HG02981 (cell line): ENCODE results near the gene BSN.
"Not testable (repeated sequence)": the region's sequence is repeated elsewhere in the genome, so short reads cannot be mapped to it uniquely, and the experiment has no call there.

ENCODE experiments used
- ATAC-seq: cut with Tn5 transposase; IDR thresholded peaks from one replicate; pipeline ENCODE4 v1.9.1; 2021; ENCODE audit warnings: mild to moderate bottlenecking, moderate library complexity; ENCODE audit not compliant: unreplicated experiment

Gene BSN

GRCh38 chr3:49535971-49536874 is 18.1 kb upstream of the BSN start:
- no peak for ATAC-seq

- no peak for ATAC-seq
These were observed 17.3 kb upstream of the BSN start for GRCh38 chr3:49536875-49537533.

DNA sequence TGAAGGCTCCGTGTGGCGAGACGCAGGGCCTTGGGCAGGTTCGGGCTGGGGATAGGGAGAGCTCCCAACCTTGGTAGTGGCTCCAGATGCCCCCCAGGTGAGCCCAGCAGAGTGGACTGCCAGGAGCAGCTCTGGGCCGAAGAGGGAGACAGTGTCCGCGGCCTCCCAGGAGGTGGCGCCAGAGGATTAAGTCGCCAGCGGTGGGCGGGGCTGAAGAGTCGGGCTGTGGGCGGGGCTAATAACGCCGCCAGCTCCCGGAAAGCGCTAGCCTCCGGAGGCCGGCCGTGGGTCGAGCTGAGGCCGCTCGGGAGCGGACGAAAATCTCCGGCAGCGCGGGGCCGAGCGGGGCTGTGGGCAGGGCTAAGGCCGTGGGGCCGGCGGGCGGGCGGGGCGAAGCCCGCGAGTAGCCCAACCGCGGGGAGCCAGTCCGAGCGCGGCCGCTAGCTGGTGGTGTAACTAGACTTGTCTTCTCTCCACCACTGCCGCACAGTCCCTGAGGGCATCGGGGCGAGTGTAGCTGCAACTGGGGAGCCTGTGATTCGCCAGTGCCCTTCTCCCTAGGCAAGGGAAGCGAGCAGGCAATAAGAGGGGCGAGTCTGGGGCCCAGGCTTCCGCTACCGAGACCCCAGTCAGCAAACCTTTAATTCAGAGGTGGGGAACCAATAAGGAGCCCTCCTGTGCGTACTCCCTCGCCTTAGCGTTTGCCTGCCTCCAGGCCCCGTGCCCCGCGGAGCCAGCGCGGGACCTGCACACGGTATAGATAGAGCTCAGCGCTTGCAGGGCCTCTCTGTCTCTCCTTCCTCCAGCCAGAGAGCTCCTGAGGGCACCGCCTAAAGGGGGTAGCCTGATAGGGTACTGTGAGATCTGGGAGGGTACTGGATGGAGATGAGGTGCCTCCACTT is 14.4 kb upstream of the BSN start:
- ATAC-seq, result peak; percentile 82

- no peak for ATAC-seq
These were observed 2.2 kb upstream of the BSN start for GRCh38 chr3:49552087-49552486.

- ATAC-seq, result no peak
These were observed 969 bp upstream of the BSN start for GRCh38 chr3:49553324-49553691.

DNA sequence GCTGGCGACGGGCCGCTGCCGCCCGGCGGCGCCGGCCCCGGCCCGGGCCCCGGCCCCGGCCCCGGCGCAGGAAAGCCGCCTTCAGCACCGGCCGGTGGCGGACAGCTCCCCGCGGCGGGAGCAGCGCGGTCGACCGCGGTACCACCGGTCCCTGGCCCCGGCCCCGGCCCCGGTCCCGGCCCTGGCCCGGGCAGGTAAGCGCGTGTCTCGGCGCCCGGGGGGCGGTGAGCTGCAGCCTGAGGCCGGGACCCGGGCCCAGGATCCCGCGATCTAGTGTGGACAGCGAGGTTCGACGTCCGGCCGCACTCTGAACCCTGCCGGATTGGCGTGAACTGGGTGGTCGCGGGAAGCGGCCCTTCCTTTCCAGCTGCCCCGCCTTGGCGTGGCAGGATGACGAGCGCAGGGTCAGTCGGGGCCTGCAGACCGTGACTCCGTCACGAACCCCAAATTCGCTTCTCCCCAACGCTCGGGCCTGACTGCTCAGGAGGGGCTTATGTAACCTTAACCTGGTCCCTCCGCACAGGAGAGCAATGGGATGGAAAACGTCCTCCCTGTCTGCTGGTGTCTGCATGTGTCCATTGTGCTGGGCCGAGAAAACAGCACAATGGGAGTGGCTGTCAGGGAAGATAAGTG is 472 bp downstream of the BSN start:
- peak; percentile 43 for ATAC-seq

GRCh38 chr3:49556500-49557275 is 2.4 kb downstream of the BSN start:
- ATAC-seq, result no peak

DNA sequence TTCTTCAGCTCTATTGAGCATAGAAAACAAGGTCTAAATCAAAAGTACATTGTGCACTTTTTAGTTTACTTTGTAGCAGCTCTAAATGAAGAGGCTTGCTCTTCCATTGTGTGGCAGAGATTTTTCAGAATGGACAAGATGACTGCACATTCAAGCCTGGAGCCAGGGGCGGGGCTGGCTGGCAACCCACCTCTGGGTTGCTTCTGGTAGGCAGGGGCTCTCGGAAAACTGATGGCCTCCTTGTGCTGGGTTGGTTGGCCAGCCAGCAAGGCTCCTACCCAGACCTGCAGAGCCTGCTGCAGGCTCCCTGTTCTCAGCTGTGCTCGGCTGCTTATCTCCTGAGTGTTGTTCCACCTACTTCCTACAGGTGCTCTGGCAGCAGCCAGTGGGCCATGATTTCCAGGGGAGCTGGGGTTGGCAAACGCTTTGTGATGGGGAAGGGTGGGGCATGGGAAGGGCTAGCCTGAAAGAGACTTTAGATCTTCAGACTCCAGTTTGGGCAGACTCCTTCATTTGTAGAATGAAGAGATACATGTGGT is 8.8 kb downstream of the BSN start:
- ATAC-seq, result no peak

GRCh38 chr3:49563766-49564165 is 9.5 kb downstream of the BSN start:
- ATAC-seq, result no peak

DNA sequence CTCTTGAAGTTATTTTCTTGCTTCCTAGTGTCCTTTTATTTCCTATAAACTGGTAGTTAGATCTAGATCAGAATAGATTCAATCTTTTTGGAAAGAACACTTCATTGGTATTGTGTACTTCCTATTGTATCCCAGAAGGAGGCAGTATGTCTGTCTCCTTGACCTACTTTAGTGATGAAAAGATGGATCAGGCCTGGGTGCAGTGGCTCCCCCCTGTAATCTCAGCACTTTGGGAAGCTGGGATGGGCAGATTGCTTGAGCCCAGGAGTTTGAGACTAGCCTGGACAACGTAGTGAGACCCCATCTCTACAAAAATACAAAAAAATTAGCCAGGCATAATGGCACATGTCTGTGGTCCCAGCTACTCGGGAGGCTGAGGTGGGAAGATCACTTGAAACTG is 12.0 kb downstream of the BSN start:
- no peak for ATAC-seq

DNA sequence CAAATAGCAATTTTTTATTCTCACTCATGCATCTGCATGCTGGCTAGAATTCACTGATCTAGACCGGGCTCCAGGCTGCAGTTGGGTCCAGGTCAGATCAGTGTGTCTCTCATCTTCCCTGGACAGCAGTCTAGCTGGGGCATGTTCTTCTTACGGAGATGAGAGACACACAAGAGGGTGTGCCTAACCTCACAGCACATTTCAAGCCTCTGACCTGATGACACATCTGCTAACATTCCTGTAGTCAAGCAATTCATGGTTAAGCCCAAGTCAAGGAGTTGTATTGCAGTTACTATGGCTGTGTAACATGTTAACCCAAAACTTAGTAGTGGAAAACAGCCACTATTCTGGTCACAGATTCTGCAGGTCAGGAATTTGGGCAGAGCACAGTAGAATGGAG is 13.1 kb downstream of the BSN start:
- no peak for ATAC-seq

DNA sequence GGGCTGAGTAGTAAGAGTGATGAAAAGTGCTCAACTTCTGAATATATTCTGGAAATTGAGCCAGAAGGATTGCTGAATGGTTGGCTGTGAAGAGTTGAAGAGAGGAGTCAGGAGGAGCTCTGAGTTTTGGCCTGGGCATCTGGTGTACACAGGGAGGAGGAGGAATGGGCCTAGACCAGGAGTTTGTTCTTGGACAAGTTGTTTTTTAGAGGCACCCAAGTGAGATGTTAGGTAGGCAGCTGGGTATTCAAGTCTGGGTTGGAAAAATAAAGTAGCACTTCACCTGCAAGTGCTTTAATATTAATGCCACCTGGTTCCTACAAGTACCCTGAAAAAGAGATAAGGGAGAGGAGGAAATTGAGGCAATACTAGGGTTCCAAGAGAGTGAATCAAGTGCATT is 14.7 kb downstream of the BSN start:
- ATAC-seq, result no peak

- ATAC-seq, result no peak
These were observed 15.9 kb downstream of the BSN start for GRCh38 chr3:49570028-49570654.

- ATAC-seq, result no peak
These were observed 27.9 kb downstream of the BSN start for GRCh38 chr3:49582177-49582576.

DNA sequence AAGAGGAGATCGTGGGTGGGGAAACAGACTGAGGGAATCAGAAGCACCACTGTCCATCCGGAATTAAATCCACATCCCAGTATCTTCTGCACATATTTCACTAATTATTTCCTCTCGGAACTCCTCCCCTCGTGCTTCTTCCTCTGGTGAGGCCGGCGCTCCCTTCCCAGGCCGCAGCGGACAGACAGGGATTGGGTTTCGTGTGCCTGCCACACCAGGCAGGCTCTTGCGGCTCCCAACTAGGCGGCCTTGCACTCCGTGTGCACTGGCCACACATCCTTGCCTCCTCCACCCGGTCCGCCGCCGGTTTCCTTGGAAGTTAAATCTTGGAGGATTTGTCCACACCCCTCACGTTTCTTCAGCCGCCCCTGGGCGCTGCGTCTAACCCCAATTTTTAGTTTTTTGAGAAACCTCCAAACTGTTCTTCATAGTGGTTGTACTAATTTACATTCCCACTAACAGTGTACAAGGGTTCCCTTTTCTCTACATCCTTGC is 31.0 kb downstream of the BSN start:
- not testable (repeated sequence) for ATAC-seq

GRCh38 chr3:49591615-49592014 is 37.3 kb downstream of the BSN start:
- no peak for ATAC-seq

- no peak for ATAC-seq
These were observed 38.8 kb downstream of the BSN start for GRCh38 chr3:49593041-49593440.

- no peak for ATAC-seq
These were observed 46.5 kb downstream of the BSN start for GRCh38 chr3:49600781-49601180.

DNA sequence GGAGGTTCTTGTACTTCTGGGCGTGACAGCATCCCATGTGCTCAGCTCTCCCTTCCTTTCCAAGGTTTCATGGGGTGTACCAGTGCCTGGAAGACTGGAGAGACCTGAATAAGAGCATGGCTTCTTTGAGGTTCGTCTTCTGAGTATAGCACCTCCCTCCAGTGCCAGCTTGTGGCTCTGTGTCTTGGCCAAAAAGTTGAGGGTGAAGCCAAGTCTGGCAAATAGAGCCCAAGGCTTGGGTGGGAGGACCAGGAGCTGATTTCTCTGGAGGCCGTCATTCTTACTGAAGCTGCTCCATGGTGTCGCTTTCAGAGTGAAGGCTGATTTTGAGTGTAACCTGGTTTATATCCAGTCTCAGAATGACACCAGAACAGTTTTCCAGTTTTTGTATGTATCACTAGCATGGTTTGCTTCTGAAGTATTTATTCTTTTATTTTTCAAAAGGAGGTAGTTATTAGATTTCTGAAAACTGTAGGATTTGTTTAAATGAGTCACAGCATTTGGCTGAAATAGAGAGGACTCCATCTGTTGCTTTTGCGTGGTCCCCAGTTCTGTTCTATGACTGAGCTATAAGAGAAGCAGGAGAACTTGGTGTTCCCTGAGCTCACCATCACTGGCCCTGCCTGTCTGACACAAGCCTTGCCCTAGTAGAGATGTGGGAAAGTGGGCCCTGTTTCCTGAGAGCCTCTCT is 47.2 kb downstream of the BSN start:
- ATAC-seq, result no peak
